Measurements from ENCODE around the gene PLPP2.

Gene PLPP2

DNA sequence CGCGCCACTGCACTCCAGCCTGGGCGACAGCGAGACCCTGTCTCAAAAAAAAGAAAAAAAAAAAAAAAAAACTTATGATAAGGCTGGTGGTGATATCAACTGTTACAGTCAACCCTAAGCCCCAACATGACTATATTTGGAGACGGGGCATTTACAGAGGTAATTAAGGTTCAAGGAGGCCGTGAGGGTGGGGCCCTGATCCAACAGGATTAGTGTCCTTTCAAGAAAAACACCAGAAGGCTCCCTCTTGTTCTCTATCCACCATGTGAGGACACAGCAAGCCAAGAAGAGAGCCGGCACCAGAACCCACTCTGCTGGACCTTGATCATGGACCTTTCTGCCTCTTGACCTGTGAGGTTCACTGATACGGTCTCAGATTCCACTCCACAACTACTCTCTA, 39.3 kb upstream of the PLPP2 start:
- H3K27me3 ChIP-seq (ENCODE audit: insufficient read depth, low read length): no peaks in the 10 kb centered on the region
- no peak overlapping the region for H3K4ac ChIP-seq (ENCODE audit: low read depth, low read length)
- H3K27ac ChIP-seq (ENCODE audit: low read depth, low read length): no peak overlapping the region
- H3K4me3 ChIP-seq (ENCODE audit: low read depth, low read length): no peak overlapping the region
- no peak overlapping the region for H4K12ac ChIP-seq (ENCODE audit: low read depth, low read length)
- no peak overlapping the region for H3K14ac ChIP-seq (ENCODE audit: low read length)
- H3K23ac ChIP-seq (ENCODE audit: low read length): no peak overlapping the region
- H3K36me3 ChIP-seq (ENCODE audit: control insufficient read depth in 1 of 2, insufficient read depth in 2 of 2, low read length in 2 of 2): peaks cover 71 to 73% of the 10 kb centered on the region in 2 experiments
- H3K18ac ChIP-seq (ENCODE audit: low read length): no peak overlapping the region
- no peak overlapping the region for H3K4me2 ChIP-seq (ENCODE audit: low read length)
- no peak overlapping the region for H2AFZ ChIP-seq (ENCODE audit: insufficient read depth, low read length, poor library complexity)
- H3K9me3 ChIP-seq (ENCODE audit: insufficient read depth, low read depth, low read length): peaks cover 8% of the 10 kb centered on the region
- no peak overlapping the region for H3K9ac ChIP-seq (ENCODE audit: low read length)
- no peak overlapping the region for H2BK12ac ChIP-seq (ENCODE audit: low read length)
- H3K79me2 ChIP-seq (ENCODE audit: control insufficient read depth, insufficient read depth, low read length, poor library complexity): peaks cover 2% of the 10 kb centered on the region
- no CpG with 5 or more reads among the region's 8 CpGs for WGBS (ENCODE audit: extremely low coverage, insufficient coverage, insufficient read length)
- no peak overlapping the region for H2AK5ac ChIP-seq (ENCODE audit: low read length)
- H3K79me1 ChIP-seq (ENCODE audit: low read length): no peaks in the 10 kb centered on the region
- H4K8ac ChIP-seq (ENCODE audit: low read depth, low read length): no peak overlapping the region
- no peak overlapping the region for H4K91ac ChIP-seq (ENCODE audit: low read depth, low read length)
- H2BK120ac ChIP-seq (ENCODE audit: insufficient read depth, low read length, poor library complexity): no peak overlapping the region
- no peak overlapping the region for H2BK5ac ChIP-seq (ENCODE audit: low read depth, low read length, poor library complexity)
- no peak for DNase-seq
- H3K4me1 ChIP-seq (ENCODE audit: control insufficient read depth in 1 of 2, insufficient read depth in 2 of 2, low read length in 2 of 2): peaks cover 3 to 8% of the 10 kb centered on the region in 2 experiments

DNA sequence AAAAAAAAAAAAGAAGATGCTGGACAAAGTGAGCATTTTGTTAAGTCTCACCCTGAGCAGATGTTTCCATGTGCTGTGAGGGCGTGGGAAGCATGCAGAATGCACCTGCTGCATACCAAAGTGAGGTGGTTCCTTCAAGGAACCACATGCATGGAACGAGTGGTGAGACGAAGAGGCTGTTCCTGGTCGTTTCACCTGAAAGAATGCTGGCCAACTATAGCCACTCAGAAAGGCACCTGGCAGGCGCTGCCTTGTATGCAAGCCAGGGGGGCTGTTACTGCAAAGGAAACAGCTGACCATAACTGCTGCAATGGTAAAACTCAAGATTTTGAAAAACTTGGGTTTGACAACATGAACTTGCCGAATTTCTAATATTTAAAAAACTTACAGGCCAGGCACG, 38.7 kb upstream of the PLPP2 start:
- Histone ChIP-seq H3K36me3 (ENCODE audit: control insufficient read depth in 1 of 2, insufficient read depth in 2 of 2, low read length in 2 of 2) (peaks cover 73 to 75% of the 10 kb centered on the region in 2 experiments), H3K9me3 (ENCODE audit: insufficient read depth, low read depth, low read length) (peaks cover 8% of the 10 kb centered on the region), H3K18ac (ENCODE audit: low read length) (no peak overlapping the region), H3K4me2 (ENCODE audit: low read length) (no peak overlapping the region), H3K23ac (ENCODE audit: low read length) (no peak overlapping the region), H3K79me2 (ENCODE audit: control insufficient read depth, insufficient read depth, low read length, poor library complexity) (no peaks in the 10 kb centered on the region), H2AK5ac (ENCODE audit: low read length) (no peak overlapping the region), H3K9ac (ENCODE audit: low read length) (no peak overlapping the region), H2AFZ (ENCODE audit: insufficient read depth, low read length, poor library complexity) (no peak overlapping the region), H4K12ac (ENCODE audit: low read depth, low read length) (no peak overlapping the region), H2BK120ac (ENCODE audit: insufficient read depth, low read length, poor library complexity) (no peak overlapping the region), H3K79me1 (ENCODE audit: low read length) (no peaks in the 10 kb centered on the region), H3K27me3 (ENCODE audit: insufficient read depth, low read length) (no peaks in the 10 kb centered on the region), H3K4me3 (ENCODE audit: low read depth, low read length) (no peak overlapping the region), H2BK5ac (ENCODE audit: low read depth, low read length, poor library complexity) (no peak overlapping the region), H4K8ac (ENCODE audit: low read depth, low read length) (no peak overlapping the region), H2BK12ac (ENCODE audit: low read length) (no peak overlapping the region), H3K14ac (ENCODE audit: low read length) (no peak overlapping the region), H3K4me1 (ENCODE audit: control insufficient read depth in 1 of 2, insufficient read depth in 2 of 2, low read length in 2 of 2) (peaks cover 2 to 3% of the 10 kb centered on the region in 2 experiments), H4K91ac (ENCODE audit: low read depth, low read length) (no peak overlapping the region), H3K27ac (ENCODE audit: low read depth, low read length) (no peak overlapping the region), H3K4ac (ENCODE audit: low read depth, low read length) (no peak overlapping the region)
- no CpG with 5 or more reads among the region's 7 CpGs for WGBS (ENCODE audit: extremely low coverage, insufficient coverage, insufficient read length)
- no peak for DNase-seq

DNA sequence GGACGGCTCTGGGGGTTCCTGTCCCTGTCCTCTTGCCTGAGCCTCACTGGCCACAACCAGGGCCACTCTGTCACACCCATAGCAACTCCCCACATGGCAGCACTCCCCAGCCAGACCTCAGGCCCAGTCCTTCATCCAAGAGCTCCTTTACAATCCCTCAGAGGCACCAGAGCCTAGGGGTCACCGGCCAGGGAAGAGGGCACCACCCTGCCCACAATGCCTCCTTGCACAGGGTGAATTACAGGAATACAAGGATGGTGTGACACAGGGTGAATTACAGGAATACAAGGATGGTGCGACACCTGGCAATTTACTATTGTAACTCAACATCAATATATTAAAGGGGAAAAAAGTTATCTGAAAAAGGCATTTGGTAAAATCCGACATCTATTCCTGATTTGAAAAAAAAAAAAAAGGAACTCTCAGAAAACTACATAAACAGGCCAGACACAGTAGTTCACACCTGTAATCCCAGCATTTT, 36.9 kb upstream of the PLPP2 start:
- peaks cover 72 to 75% of the 10 kb centered on the region in 2 experiments for H3K36me3 ChIP-seq (ENCODE audit: control insufficient read depth in 1 of 2, insufficient read depth in 2 of 2, low read length in 2 of 2)
- no peak overlapping the region for H4K91ac ChIP-seq (ENCODE audit: low read depth, low read length)
- peaks cover 8% of the 10 kb centered on the region for H3K9me3 ChIP-seq (ENCODE audit: insufficient read depth, low read depth, low read length)
- no CpG with 5 or more reads among the region's 4 CpGs for WGBS (ENCODE audit: extremely low coverage, insufficient coverage, insufficient read length)
- no peak overlapping the region for H2BK12ac ChIP-seq (ENCODE audit: low read length)
- H3K27ac ChIP-seq (ENCODE audit: low read depth, low read length): no peak overlapping the region
- H2AFZ ChIP-seq (ENCODE audit: insufficient read depth, low read length, poor library complexity): no peak overlapping the region
- no peak overlapping the region for H3K14ac ChIP-seq (ENCODE audit: low read length)
- H3K4me2 ChIP-seq (ENCODE audit: low read length): no peak overlapping the region
- H3K23ac ChIP-seq (ENCODE audit: low read length): no peak overlapping the region
- H4K12ac ChIP-seq (ENCODE audit: low read depth, low read length): no peak overlapping the region
- H3K4me3 ChIP-seq (ENCODE audit: low read depth, low read length): no peak overlapping the region
- no peak overlapping the region for H4K8ac ChIP-seq (ENCODE audit: low read depth, low read length)
- no peak for DNase-seq
- H3K27me3 ChIP-seq (ENCODE audit: insufficient read depth, low read length): no peaks in the 10 kb centered on the region
- no peaks in the 10 kb centered on the region for H3K79me2 ChIP-seq (ENCODE audit: control insufficient read depth, insufficient read depth, low read length, poor library complexity)
- H3K79me1 ChIP-seq (ENCODE audit: low read length): no peaks in the 10 kb centered on the region
- no peaks in the 10 kb centered on the region for H3K4me1 ChIP-seq (ENCODE audit: control insufficient read depth in 1 of 2, insufficient read depth in 2 of 2, low read length in 2 of 2)
- no peak overlapping the region for H3K4ac ChIP-seq (ENCODE audit: low read depth, low read length)
- H2AK5ac ChIP-seq (ENCODE audit: low read length): no peak overlapping the region
- no peak overlapping the region for H2BK120ac ChIP-seq (ENCODE audit: insufficient read depth, low read length, poor library complexity)
- no peak overlapping the region for H3K18ac ChIP-seq (ENCODE audit: low read length)
- H2BK5ac ChIP-seq (ENCODE audit: low read depth, low read length, poor library complexity): no peak overlapping the region
- H3K9ac ChIP-seq (ENCODE audit: low read length): no peak overlapping the region

DNA sequence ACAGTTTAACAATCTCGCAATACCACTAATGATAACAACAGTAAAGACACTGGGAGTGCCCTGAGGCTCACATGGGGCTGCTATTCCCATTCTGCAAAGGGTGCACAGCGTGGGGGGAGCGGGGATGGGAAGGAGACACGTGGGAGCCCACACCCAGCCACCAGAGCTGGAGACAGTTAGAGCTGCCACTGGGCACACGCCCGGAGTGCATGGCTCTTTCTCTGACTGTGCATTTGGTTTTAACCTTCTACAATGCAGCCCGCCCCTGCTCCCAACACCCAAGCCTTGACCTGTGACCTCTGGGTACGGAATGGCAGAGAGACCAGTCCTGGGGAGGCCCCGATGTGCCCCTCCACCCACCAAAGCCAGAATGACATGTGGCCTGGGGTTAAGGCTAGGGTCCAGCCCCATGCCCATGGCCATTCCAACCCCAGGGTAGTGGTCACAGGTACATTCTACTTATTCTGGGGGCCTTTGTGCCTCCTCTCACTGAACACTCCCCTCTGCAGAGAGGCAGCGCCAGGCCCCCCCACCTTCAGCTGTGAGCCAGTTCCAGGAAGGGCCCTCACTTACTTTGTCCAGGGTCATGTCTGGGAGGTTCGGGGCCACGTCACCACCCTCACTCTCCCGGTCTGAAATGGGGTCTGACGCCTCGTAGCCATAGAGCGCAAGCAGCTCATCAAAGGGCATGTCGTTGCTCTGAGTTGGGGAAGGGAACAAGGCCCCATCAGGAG, 36.3 kb upstream of the PLPP2 start:
- Histone ChIP-seq H2BK120ac (ENCODE audit: insufficient read depth, low read length, poor library complexity) (no peak overlapping the region), H3K4me3 (ENCODE audit: low read depth, low read length) (no peak overlapping the region), H3K9ac (ENCODE audit: low read length) (no peak overlapping the region), H3K79me2 (ENCODE audit: control insufficient read depth, insufficient read depth, low read length, poor library complexity) (no peaks in the 10 kb centered on the region), H4K91ac (ENCODE audit: low read depth, low read length) (no peak overlapping the region), H3K79me1 (ENCODE audit: low read length) (no peaks in the 10 kb centered on the region), H2AFZ (ENCODE audit: insufficient read depth, low read length, poor library complexity) (no peak overlapping the region), H3K27me3 (ENCODE audit: insufficient read depth, low read length) (no peaks in the 10 kb centered on the region), H4K8ac (ENCODE audit: low read depth, low read length) (no peak overlapping the region), H3K4me2 (ENCODE audit: low read length) (no peak overlapping the region), H2BK12ac (ENCODE audit: low read length) (no peak overlapping the region), H4K12ac (ENCODE audit: low read depth, low read length) (no peak overlapping the region), H3K4ac (ENCODE audit: low read depth, low read length) (no peak overlapping the region), H3K36me3 (ENCODE audit: control insufficient read depth in 1 of 2, insufficient read depth in 2 of 2, low read length in 2 of 2) (peaks cover 78 to 81% of the 10 kb centered on the region in 2 experiments), H3K18ac (ENCODE audit: low read length) (no peak overlapping the region), H3K4me1 (ENCODE audit: control insufficient read depth in 1 of 2, insufficient read depth in 2 of 2, low read length in 2 of 2) (no peaks in the 10 kb centered on the region), H3K27ac (ENCODE audit: low read depth, low read length) (no peak overlapping the region), H3K23ac (ENCODE audit: low read length) (no peak overlapping the region), H2BK5ac (ENCODE audit: low read depth, low read length, poor library complexity) (no peak overlapping the region), H3K9me3 (ENCODE audit: insufficient read depth, low read depth, low read length) (peaks cover 8% of the 10 kb centered on the region), H3K14ac (ENCODE audit: low read length) (no peak overlapping the region), H2AK5ac (ENCODE audit: low read length) (no peak overlapping the region)
- 100% methylated on average over 1 of the region's 17 CpGs for WGBS (ENCODE audit: extremely low coverage, insufficient coverage, insufficient read length)
- DNase-seq: no peak
